ENCODE data around the gene CDH4. TPM values are rescaled to one million over a fixed set of nuclear protein-coding genes. Genes with fewer than 3 reads are reported as not detected.

The CDH4 gene
- total and polyA plus RNA-seq, 2 donors (not counting 1 experiment from before 2014, with no cell fraction given): not detected

- ATAC-seq (ENCODE audit: low read depth) (no peak), DNase-seq (no peak)
- WGBS (ENCODE audit: insufficient coverage): 83% methylated on average over 7 of the region's 8 CpGs
- ChIA-PET CTCF (interaction anchor here (0.8 kb wide), 1 partner anchor 770 kb away, joined by 3 read pairs; no protein-coding TSS in a partner anchor), POLR2A (no interaction called here)
- Histone ChIP-seq H3K36me3 (replicated peaks in 1 of 2; ENCODE audit: control extremely low read depth in 1 of 2, control insufficient read depth in 1 of 2, extremely low read depth in 1 of 2, insufficient read depth in 2 of 2, low read length in 1 of 2) (no peaks in the 10 kb centered on the region), H3K4me3 (ENCODE audit: control extremely low read depth in 1 of 5, extremely low read depth in 1 of 5, insufficient read depth in 1 of 5, low read depth in 2 of 5, low read length in 4 of 5) (no peak overlapping the region), H3K27ac (ENCODE audit: low read length in 2 of 2) (no peak overlapping the region), H3K27me3 (replicated peaks in 1 of 4; ENCODE audit: control extremely low read depth in 1 of 4, control insufficient read depth in 3 of 4, insufficient read depth in 4 of 4, low read length in 3 of 4) (no peaks in the 10 kb centered on the region), H3K9ac (ENCODE audit: low read length) (no peak overlapping the region), H3K9me3 (ENCODE audit: control extremely low read depth in 1 of 3, control insufficient read depth in 2 of 3, insufficient read depth in 1 of 3, low read length in 2 of 3) (peaks cover 0 to 23% (median 7%) of the 10 kb centered on the region in 3 donors), H2AFZ (ENCODE audit: insufficient read depth, low read depth, low read length, poor library complexity, severe bottlenecking) (no peak overlapping the region), H4K20me1 (ENCODE audit: control insufficient read depth, insufficient read depth, low read length, poor library complexity, severe bottlenecking) (no peaks in the 10 kb centered on the region), H3K4me2 (replicated peaks; ENCODE audit: low read depth, low read length, poor library complexity, severe bottlenecking) (no peak overlapping the region), H3K4me1 (ENCODE audit: control insufficient read depth in 2 of 2, insufficient read depth in 2 of 2, low read length in 2 of 2) (no peaks in the 10 kb centered on the region), H3K79me2 (ENCODE audit: control insufficient read depth, insufficient read depth, low read length) (no peaks in the 10 kb centered on the region)
- peaks cover 10% of the 10 kb centered on the region for H3K9me3 Mint-ChIP-seq (ENCODE audit: insufficient read depth)
- no peaks in the 10 kb centered on the region for H3K27me3 Mint-ChIP-seq
- H3K4me3 Mint-ChIP-seq: no peak overlapping the region
- TF ChIP-seq EZH2 (IDR thresholded peaks at IDR 0.05; ENCODE audit: borderline replicate concordance, insufficient read depth, low read depth, low read length, poor library complexity, severe bottlenecking) (no peak), CTCF (IDR thresholded peaks at IDR 0.05) (no peak)
- no peaks in the 10 kb centered on the region for H3K4me1 Mint-ChIP-seq
- H3K27ac Mint-ChIP-seq: no peak overlapping the region
- intact Hi-C loops (cut with micrococcal nuclease): no loop called here
Observed at GRCh38 chr20:61778495-61778863, 526.4 kb downstream of the CDH4 start.

- CTCF ChIA-PET: interaction anchor here (0.8 kb wide), 1 partner anchor 771 kb away, joined by 3 read pairs; no protein-coding TSS in a partner anchor
- H3K27me3 Mint-ChIP-seq: no peaks in the 10 kb centered on the region
- Histone ChIP-seq H3K36me3 (replicated peaks in 1 of 2; ENCODE audit: control extremely low read depth in 1 of 2, control insufficient read depth in 1 of 2, extremely low read depth in 1 of 2, insufficient read depth in 2 of 2, low read length in 1 of 2) (no peaks in the 10 kb centered on the region), H3K27ac (ENCODE audit: low read length in 2 of 2) (no peak overlapping the region), H2AFZ (ENCODE audit: insufficient read depth, low read depth, low read length, poor library complexity, severe bottlenecking) (no peak overlapping the region), H3K79me2 (ENCODE audit: control insufficient read depth, insufficient read depth, low read length) (no peaks in the 10 kb centered on the region), H4K20me1 (ENCODE audit: control insufficient read depth, insufficient read depth, low read length, poor library complexity, severe bottlenecking) (no peaks in the 10 kb centered on the region), H3K4me3 (ENCODE audit: control extremely low read depth in 1 of 5, extremely low read depth in 1 of 5, insufficient read depth in 1 of 5, low read depth in 2 of 5, low read length in 4 of 5) (no peak overlapping the region), H3K4me1 (ENCODE audit: control insufficient read depth in 2 of 2, insufficient read depth in 2 of 2, low read length in 2 of 2) (no peaks in the 10 kb centered on the region), H3K9me3 (ENCODE audit: control extremely low read depth in 1 of 3, control insufficient read depth in 2 of 3, insufficient read depth in 1 of 3, low read length in 2 of 3) (peaks cover 0 to 23% (median 7%) of the 10 kb centered on the region in 3 donors), H3K4me2 (replicated peaks; ENCODE audit: low read depth, low read length, poor library complexity, severe bottlenecking) (no peak overlapping the region), H3K27me3 (replicated peaks in 1 of 4; ENCODE audit: control extremely low read depth in 1 of 4, control insufficient read depth in 3 of 4, insufficient read depth in 4 of 4, low read length in 3 of 4) (no peaks in the 10 kb centered on the region), H3K9ac (ENCODE audit: low read length) (no peak overlapping the region)
- ATAC-seq (ENCODE audit: low read depth) (no peak), DNase-seq (no peak)
- peaks cover 10% of the 10 kb centered on the region for H3K9me3 Mint-ChIP-seq (ENCODE audit: insufficient read depth)
- H3K4me1 Mint-ChIP-seq: no peaks in the 10 kb centered on the region
- POLR2A ChIA-PET: no interaction called here
- intact Hi-C loops (cut with micrococcal nuclease): no loop called here
- no peak for TF ChIP-seq CTCF (IDR thresholded peaks at IDR 0.05)
- no peak for TF ChIP-seq EZH2 (IDR thresholded peaks at IDR 0.05; ENCODE audit: borderline replicate concordance, insufficient read depth, low read depth, low read length, poor library complexity, severe bottlenecking)
- WGBS (ENCODE audit: insufficient coverage): 91% methylated on average over 24 of the region's 27 CpGs
- H3K4me3 Mint-ChIP-seq: no peak overlapping the region
- H3K27ac Mint-ChIP-seq: no peak overlapping the region
Observed at GRCh38 chr20:61779176-61779965, 527.3 kb downstream of the CDH4 start.

Data from B cell (primary cell).